Uterus (tissue), 4 donors: ENCODE data around the gene NDE1. TPM values are rescaled to one million over a fixed set of nuclear protein-coding genes. Genes with fewer than 3 reads are reported as not detected.
A peak's percentile ranks its signal among the peaks of the same experiment; 100 is the strongest.
"Not testable (repeated sequence)": the region's sequence is repeated elsewhere in the genome, so short reads cannot be mapped to it uniquely, and the experiment has no call there.

Experiments
- DNase-seq, 2 donors: peaks; one replicate each; pipeline ENCODE4 v3.0.0-alpha.2; 2019 to 2020
- H3K27ac ChIP-seq, 2 donors: fragments of 200-600 bp; sonication (generic); 1 replicate in 1 of 2; 2 replicates in 1 of 2; pipeline ENCODE4 v1.5.1; 2016 to 2018
- H3K27me3 ChIP-seq, 2 donors: fragments of 200-600 bp; sonication (generic); one replicate each; pipeline ENCODE4 v1.5.1; 2018 to 2019; ENCODE audit warnings: control low read depth in 1 of 2
- H3K36me3 ChIP-seq, 2 donors: fragments of 200-600 bp; sonication (generic); one replicate each; pipeline ENCODE4 v1.5.1; 2019; ENCODE audit warnings: control low read depth in 1 of 2
- H3K4me1 ChIP-seq, 2 donors: fragments of 200-600 bp; sonication (generic); one replicate each; pipeline ENCODE4 v1.5.1; 2018 to 2019; ENCODE audit warnings: control low read depth in 1 of 2
- H3K4me3 ChIP-seq, 2 donors: fragments of 200-600 bp; sonication (generic); 1 replicate in 1 of 2; 2 replicates in 1 of 2; pipeline ENCODE4 v1.5.1; 2018 to 2019; ENCODE audit warnings: mild to moderate bottlenecking in 1 of 2
- H3K9me3 ChIP-seq, 2 donors: fragments of 200-600 bp; sonication (generic); one replicate each; pipeline ENCODE4 v1.5.1; 2019; ENCODE audit warnings: control low read depth in 1 of 2
- CTCF ChIP-seq, 4 experiments: fragments of 200-600 bp in 2 of 4; fragments of 450-650 bp in 2 of 4; sonication (generic) in 2 of 4; IDR thresholded peaks; one replicate each; pipeline ENCODE4 v1.5.1; 2016 to 2019; ENCODE audit warnings: antibody characterized with exemption in 4 of 4, mild to moderate bottlenecking in 2 of 4, moderate library complexity in 1 of 4
- POLR2A ChIP-seq, 2 donors: fragments of 450-650 bp; IDR thresholded peaks; one replicate each; pipeline ENCODE4 v1.6.1; 2016; ENCODE audit warnings: antibody characterized with exemption in 2 of 2, mild to moderate bottlenecking in 1 of 2, moderate library complexity in 1 of 2
- intact Hi-C: fragments of 100-400 bp; cut with DNase I; formaldehyde crosslinking; loops from one replicate; pipeline ENCODE4 v1.15.1; 2023; ENCODE audit warnings: low total_unique reads
- total RNA-seq, 4 donors: library from RNA; depleted of rRNA in 3 of 4; stranded (reverse); fragments of >200 nt in 3 of 4; gene quantifications; one replicate each; pipeline versions ENCODE4 v1.1.0 to v1.2.4, GENCODE V29; 2014 to 2023
- donor health status: DM: yes; HTN: yes; CAD: no.

Gene NDE1
- total RNA-seq, 4 donors from 2014 or later: 23.8 to 53.4 (median 39.2) TPM

DNA sequence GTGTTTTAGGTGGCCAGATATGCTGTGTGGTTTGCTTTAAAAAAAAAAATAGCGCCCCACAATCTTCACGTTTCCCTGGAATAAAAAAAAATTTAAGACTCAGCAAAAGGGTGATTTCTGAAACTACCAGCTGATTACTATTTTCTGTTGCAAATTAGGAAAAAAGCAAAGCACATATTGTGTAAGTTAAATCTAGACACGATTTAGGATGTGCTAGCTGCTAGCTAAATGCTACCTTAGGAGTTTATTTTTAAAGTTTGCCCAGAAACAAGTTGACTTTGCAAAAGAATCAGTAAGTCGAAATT lies 6.1 kb upstream of the NDE1 start:
- intact Hi-C loops: no loop called here
- Histone ChIP-seq H3K9me3 (no peaks in the 10 kb centered on the region), H3K36me3 (no peaks in the 10 kb centered on the region), H3K27me3 (no peaks in the 10 kb centered on the region), H3K4me1 (peaks cover 0 to 7% of the 10 kb centered on the region in 2 donors), H3K27ac (peak overlapping the region; percentile 99 to 100), H3K4me3 (peak overlapping the region; percentile 61 to 99)
- TF ChIP-seq CTCF (IDR thresholded peaks at IDR 0.05) (no peak), POLR2A (IDR thresholded peaks at IDR 0.05) (no peak)
- DNase-seq: no peak

- no peak for DNase-seq
- intact Hi-C loops: no loop called here
Observed at GRCh38 chr16:15644267-15644961, 5.6 kb upstream of the NDE1 start.

GRCh38 chr16:15644962-15645465 lies 5.0 kb upstream of the NDE1 start:
- H3K4me3 ChIP-seq, intact Hi-C loops: not testable (repeated sequence)

More at GRCh38 chr16:15644267-15644961, 5.6 kb upstream of the NDE1 start:
- H3K36me3 ChIP-seq: no peaks in the 10 kb centered on the region
- peaks cover 0 to 7% of the 10 kb centered on the region in 2 donors for H3K4me1 ChIP-seq
- no peak overlapping the region for H3K4me3 ChIP-seq
- TF ChIP-seq POLR2A (IDR thresholded peaks at IDR 0.05) (no peak), CTCF (IDR thresholded peaks at IDR 0.05) (no peak)
- no peaks in the 10 kb centered on the region for H3K27me3 ChIP-seq
- peak overlapping the region in 1 of 2 donors; percentile 100 for H3K27ac ChIP-seq
- H3K9me3 ChIP-seq: no peaks in the 10 kb centered on the region

DNA sequence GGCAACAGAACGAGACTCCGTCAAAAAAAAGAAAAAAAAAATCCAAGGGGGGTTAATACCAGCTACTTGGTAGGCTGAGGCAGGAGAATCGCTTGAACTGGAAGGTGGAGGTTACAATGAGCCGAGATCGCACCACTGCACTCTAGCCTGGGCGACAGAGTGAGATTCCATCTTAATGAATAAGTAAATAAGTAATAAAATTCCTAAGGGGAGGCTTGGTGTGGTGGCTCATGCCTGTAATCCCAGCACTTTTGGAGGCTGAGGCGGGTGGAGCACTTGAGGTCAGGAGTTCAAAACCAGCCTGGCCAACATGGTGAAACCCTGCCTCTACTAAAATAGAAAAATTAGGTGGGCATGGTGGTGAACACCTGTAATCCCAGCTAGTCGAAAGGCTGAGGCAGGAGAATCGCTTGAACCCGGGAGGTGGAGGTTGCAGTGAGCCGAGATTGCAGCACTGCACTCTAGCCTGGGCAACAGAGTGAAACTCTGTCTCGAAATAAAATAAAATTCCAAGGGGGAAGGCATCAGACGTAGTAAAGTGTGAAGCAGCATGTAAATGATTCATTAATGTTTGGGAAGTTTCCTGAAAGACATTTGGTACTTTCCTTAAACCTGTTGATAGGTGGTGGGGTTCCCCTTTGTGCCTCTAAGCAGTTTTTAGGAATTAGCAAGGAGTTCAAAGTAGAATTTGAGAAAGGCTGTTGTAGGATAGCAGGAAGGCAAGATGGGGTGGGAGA lies 3.3 kb upstream of the NDE1 start:
- intact Hi-C loops: not testable (repeated sequence)

More at GRCh38 chr16:15644962-15645465, 5.0 kb upstream of the NDE1 start:
- H3K36me3 ChIP-seq, H3K27ac ChIP-seq, H3K27me3 ChIP-seq, H3K9me3 ChIP-seq, H3K4me1 ChIP-seq, DNase-seq: not testable (repeated sequence)

DNA sequence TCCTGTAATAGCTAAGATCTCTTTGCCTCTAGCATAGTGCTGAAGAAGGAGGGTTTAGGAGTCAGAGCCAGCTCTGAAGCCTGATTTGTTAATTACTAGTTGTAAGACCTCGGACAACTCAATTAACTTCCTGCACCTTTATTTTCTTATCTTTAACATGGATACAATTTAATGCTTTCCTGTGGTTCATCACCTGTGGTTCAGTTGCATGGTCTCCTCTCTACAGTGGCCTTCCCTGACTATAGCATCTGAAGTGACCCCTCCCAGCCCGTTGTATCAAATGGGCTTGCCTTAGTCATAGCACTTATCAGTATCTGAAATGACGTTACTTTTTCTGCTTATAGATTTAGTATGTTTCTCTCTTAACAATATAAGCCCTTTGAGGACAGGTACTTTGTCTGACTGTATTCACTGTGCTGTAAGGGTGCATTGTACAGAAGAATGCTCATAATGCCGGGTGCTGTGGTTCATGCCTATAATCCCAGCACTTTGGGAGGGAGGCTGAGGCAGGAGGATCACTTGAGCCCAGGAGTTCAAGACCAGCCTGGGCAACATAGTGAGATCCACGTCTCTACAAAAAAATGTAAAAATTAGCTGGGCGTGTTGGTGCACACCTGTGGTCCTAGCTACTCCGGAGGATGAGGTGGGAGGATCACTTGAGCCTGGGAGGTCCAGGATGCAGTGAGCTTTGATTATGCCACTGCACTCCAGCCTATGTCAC lies 2.6 kb upstream of the NDE1 start:
- DNase-seq: no peak
- Histone ChIP-seq H3K4me3 (no peak overlapping the region), H3K27me3 (no peaks in the 10 kb centered on the region), H3K36me3 (no peaks in the 10 kb centered on the region), H3K9me3 (no peaks in the 10 kb centered on the region), H3K27ac (no peak overlapping the region), H3K4me1 (no peaks in the 10 kb centered on the region)
- intact Hi-C loops: no loop called here
- no peak for TF ChIP-seq CTCF (IDR thresholded peaks at IDR 0.05)
- no peak for TF ChIP-seq POLR2A (IDR thresholded peaks at IDR 0.05)

More for the DNA sequence above, 3.3 kb upstream of the NDE1 start:
- H3K27me3 ChIP-seq, H3K4me1 ChIP-seq, H3K36me3 ChIP-seq, H3K4me3 ChIP-seq, H3K9me3 ChIP-seq, DNase-seq, H3K27ac ChIP-seq: not testable (repeated sequence)
